Erythroblast (primary cell): ENCODE data around the gene LDLRAD4.

Source experiments
- DNase-seq, 2 experiments: peaks; one replicate each; lab custom pipeline; 2025; lab: John Stamatoyannopoulos, UW
- GATA1 ChIP-seq: IDR thresholded peaks from 2 replicates; pipeline ENCODE4 v1.6.1; 2011; ENCODE audit warnings: low read depth, mild to moderate bottlenecking, control low read depth, low read length, moderate library complexity
- POLR2A ChIP-seq: IDR thresholded peaks from 2 replicates; pipeline ENCODE4 v1.6.1; 2011; ENCODE audit warnings: mild to moderate bottlenecking, low read length

The LDLRAD4 gene

GRCh38 chr18:13696961-13697360 is 478.4 kb downstream of the LDLRAD4 start:
- DNase-seq = no peak
- no peak for TF ChIP-seq POLR2A
- no peak for TF ChIP-seq GATA1

DNA sequence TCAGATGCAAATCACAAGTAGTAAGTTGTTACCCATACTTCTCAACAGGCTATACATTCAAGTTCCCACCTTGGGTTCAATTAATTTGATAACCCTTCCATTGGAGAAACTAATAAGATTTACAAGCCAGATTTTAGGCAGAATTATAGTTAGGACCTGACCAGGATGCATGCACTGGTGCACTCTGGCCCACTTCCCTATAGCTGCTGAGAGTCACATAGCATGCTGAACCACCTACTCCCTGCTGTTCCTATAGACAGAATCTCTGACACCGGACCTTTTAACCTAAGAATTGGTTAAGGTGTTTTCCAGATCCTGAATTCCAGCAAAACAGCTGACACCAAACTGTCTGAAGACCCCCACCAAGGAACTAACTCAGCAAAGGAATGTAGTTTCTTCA is 481.6 kb downstream of the LDLRAD4 start:
- TF ChIP-seq POLR2A = no peak
- TF ChIP-seq GATA1 = no peak
- no peak for DNase-seq
